HCT116 (cell line): Measurements from ENCODE around the gene TPST1. TPM values are rescaled to one million over a fixed set of nuclear protein-coding genes. Genes with fewer than 3 reads are reported as not detected.

Experiments
- ATAC-seq: fragments of 200-7000 bp; cut with Tn5 transposase; 2 replicates; pipeline ENCODE4 v1.9.1; 2020; ENCODE audit warnings: mild to moderate bottlenecking, moderate library complexity
- BruUV-seq: library from RNA; stranded (reverse); fragments of 400-500 nt; replicated peaks from 2 replicates; lab custom pipeline; 2021; lab: Mats Ljungman, UMichigan
- CTCF ChIA-PET: fragments of 300-600 bp; sonication (Branson Sonifier 250); formaldehyde crosslinking; loops from one replicate; lab custom pipeline; 2021; ENCODE audit warnings: antibody characterized with exemption; lab: Charles Lee
- POLR2A ChIA-PET: fragments of 300-600, 350-600 bp; sonication (Branson Sonifier 250); formaldehyde crosslinking; loops from one replicate; lab custom pipeline; 2021; ENCODE audit warnings: antibody characterized with exemption; lab: Charles Lee
- RAD21 ChIA-PET, 2 experiments: fragments of 300-600 bp; sonication (Branson Sonifier 250); formaldehyde crosslinking; loops; one replicate each; lab custom pipeline; 2023; ENCODE audit warnings: low total read pairs in 2 of 2; ENCODE audit not compliant: uncharacterized antibody in 2 of 2, unreplicated experiment in 2 of 2, low non-redundant PET in 1 of 2; lab: Charles Lee
- DNase-seq: peaks from one replicate; pipeline ENCODE4 v3.0.0-alpha.2; 2010; ENCODE audit warnings: low read depth, low spot score
- H2AFZ ChIP-seq: fragments of 200-600 bp; shearing (Covaris generic), sonication (generic); 2 replicates; pipeline ENCODE4 v1.6.1; 2017; ENCODE audit warnings: low read depth, mixed run types, mixed read lengths, antibody characterized with exemption, low read length; ENCODE audit not compliant: poor library complexity, severe bottlenecking
- H3K27ac ChIP-seq: 2 replicates; pipeline ENCODE4 v1.5.1; 2012; ENCODE audit warnings: low read depth, low read length
- H3K27me3 ChIP-seq: fragments of 200-600 bp; sonication (generic); 2 replicates; pipeline ENCODE4 v1.6.1; 2016; ENCODE audit warnings: mixed run types, low read length, mixed read lengths; ENCODE audit not compliant: insufficient read depth
- H3K36me3 ChIP-seq, 2 experiments: fragments of 200-500 bp in 1 of 2; fragments of 200-600 bp in 1 of 2; sonication (Bioruptor generic) in 1 of 2; sonication (generic) in 1 of 2; 2 replicates each; pipeline versions ENCODE4 v1.5.1 to v1.6.1; 2014 to 2016; ENCODE audit warnings: low read length in 2 of 2, inconsistent platforms in 1 of 2, mixed read lengths in 1 of 2, mixed run types in 1 of 2; ENCODE audit not compliant: insufficient read depth in 2 of 2, control insufficient read depth in 1 of 2
- H3K4me1 ChIP-seq, 2 experiments: fragments of 200-600 bp in 1 of 2; sonication (generic) in 1 of 2; 2 replicates each; pipeline versions ENCODE4 v1.5.1 to v1.6.1; 2012 to 2017; ENCODE audit warnings: low read length in 2 of 2, inconsistent platforms in 1 of 2, mild to moderate bottlenecking in 1 of 2, mixed read lengths in 1 of 2, mixed run types in 1 of 2, moderate library complexity in 1 of 2; ENCODE audit not compliant: insufficient read depth in 2 of 2, control insufficient read depth in 1 of 2
- H3K4me2 ChIP-seq: fragments of 200-600 bp; sonication (generic); 2 replicates; pipeline ENCODE4 v1.6.1; 2017; ENCODE audit warnings: mixed run types, low read length, mixed read lengths
- H3K4me3 ChIP-seq, 2 experiments: fragments of 200-600 bp in 1 of 2; sonication (generic) in 1 of 2; replicated peaks in 1 of 2; 2 replicates each; pipeline ENCODE4 v1.5.1; 2011 to 2016; ENCODE audit warnings: low read length in 2 of 2, control low read depth in 1 of 2, low read depth in 1 of 2, mild to moderate bottlenecking in 1 of 2, mixed read lengths in 1 of 2, mixed run types in 1 of 2
- H3K79me2 ChIP-seq: fragments of 200-600 bp; sonication (generic); 2 replicates; pipeline ENCODE4 v1.6.1; 2017; ENCODE audit warnings: mild to moderate bottlenecking, mixed run types, low read length, moderate library complexity, mixed read lengths; ENCODE audit not compliant: insufficient read depth
- H3K9ac ChIP-seq: fragments of 200-600 bp; sonication (generic); 2 replicates; pipeline ENCODE4 v1.6.1; 2016; ENCODE audit warnings: low read length, mixed read lengths
- H3K9me2 ChIP-seq: fragments of 200-600 bp; sonication (generic), shearing (Covaris generic); 2 replicates; pipeline ENCODE4 v1.6.1; 2017; ENCODE audit warnings: mixed run types, mild to moderate bottlenecking, moderate library complexity; ENCODE audit not compliant: insufficient read depth
- H3K9me3 ChIP-seq, 2 experiments: fragments of 200-500 bp in 1 of 2; fragments of 200-600 bp in 1 of 2; sonication (Bioruptor generic) in 1 of 2; sonication (generic) in 1 of 2; 2 replicates each; pipeline ENCODE4 v1.6.1; 2014 to 2017; ENCODE audit warnings: low read length in 2 of 2, mixed read lengths in 2 of 2, inconsistent platforms in 1 of 2, low read depth in 1 of 2, mild to moderate bottlenecking in 1 of 2, mixed run types in 1 of 2, moderate library complexity in 1 of 2; ENCODE audit not compliant: control insufficient read depth in 1 of 2, insufficient read depth in 1 of 2
- H4K20me1 ChIP-seq: fragments of 200-600 bp; sonication (generic), shearing (Covaris generic); 2 replicates; pipeline ENCODE4 v1.6.1; 2017; ENCODE audit warnings: mixed run types, mild to moderate bottlenecking, moderate library complexity; ENCODE audit not compliant: insufficient read depth
- CBX3 ChIP-seq: IDR thresholded peaks from 2 replicates; pipeline ENCODE4 v1.6.1; 2012; ENCODE audit warnings: low read depth
- ELF1 ChIP-seq: IDR thresholded peaks from 2 replicates; pipeline ENCODE4 v1.6.1; 2012; ENCODE audit warnings: low read depth, borderline replicate concordance
- JUND ChIP-seq: IDR thresholded peaks from 2 replicates; pipeline ENCODE4 v1.6.1; 2012
- RAD21 ChIP-seq: IDR thresholded peaks from 2 replicates; pipeline ENCODE4 v1.6.1; 2012; ENCODE audit warnings: low read depth, mild to moderate bottlenecking
- TCF7L2 ChIP-seq: IDR thresholded peaks from 2 replicates; pipeline ENCODE4 v1.7.0; 2011; ENCODE audit warnings: borderline replicate concordance, inconsistent platforms; ENCODE audit not compliant: insufficient read depth, insufficient read length; ENCODE audit errors: extremely low read depth
- YY1 ChIP-seq: IDR thresholded peaks from 2 replicates; pipeline ENCODE4 v1.6.1; 2011; ENCODE audit warnings: low read length, low read depth, moderate library complexity, mild to moderate bottlenecking; ENCODE audit not compliant: insufficient replicate concordance; ENCODE audit errors: extremely low read depth
- ZFX ChIP-seq: fragments of 450-650 bp; IDR thresholded peaks from 2 replicates; pipeline ENCODE4 v1.6.1; 2017
- ZNF274 ChIP-seq: fragments of 200-500 bp; sonication (Bioruptor generic); IDR thresholded peaks from 2 replicates; pipeline ENCODE4 v1.6.1; 2014; ENCODE audit warnings: mild to moderate bottlenecking, low read depth, low read length, inconsistent platforms
- intact Hi-C: fragments of 100-400 bp; cut with micrococcal nuclease; formaldehyde crosslinking; loops from 2 replicates; pipeline ENCODE4 v1.10.0; 2022
- total RNA-seq: library from RNA; stranded (reverse); gene quantifications from one replicate; pipeline ENCODE4 v1.2.1, GENCODE V29; 2021; ENCODE audit not compliant: unreplicated experiment
- TF ChIP-seq, protein P1 (sequence below): IDR thresholded peaks from 2 replicates; pipeline ENCODE4 v1.6.1; 2012; ENCODE audit warnings: low read depth

TPST1 gene
- total RNA-seq, 1 experiment from 2014 or later = 11.4 TPM

DNA sequence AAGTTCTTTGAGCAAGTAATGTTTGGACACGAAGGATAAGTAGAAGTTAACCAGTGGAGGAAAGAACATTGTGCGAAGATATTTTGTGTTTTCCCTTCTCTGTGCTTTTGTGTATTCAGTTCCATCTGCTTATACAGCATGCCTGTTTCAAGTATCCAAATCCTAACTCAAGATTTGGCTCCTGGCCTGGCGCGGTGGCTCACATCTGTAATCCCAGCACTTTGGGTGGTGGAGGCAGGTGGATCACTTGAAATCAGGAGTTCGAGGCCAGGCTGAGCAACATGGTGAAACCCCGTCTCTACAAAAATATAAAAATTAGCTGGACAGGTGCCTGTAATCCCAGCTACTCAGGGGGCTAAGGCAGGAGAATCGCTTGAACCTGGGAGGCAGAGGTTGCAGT is 40.8 kb upstream of the TPST1 start:
- no peak for DNase-seq
- no peak overlapping the region for H3K4me3 ChIP-seq
- H3K27ac ChIP-seq = no peak overlapping the region
- no peaks in the 10 kb centered on the region for H3K4me1 ChIP-seq
- intact Hi-C loops = no loop called here
- ATAC-seq = no peak
- H3K9me2 ChIP-seq = no peaks in the 10 kb centered on the region
- POLR2A ChIA-PET = no interaction called here
- no peak overlapping the region for H2AFZ ChIP-seq
- TF ChIP-seq RAD21 (no peak), ZFX (no peak), ELF1 (no peak), ZNF274 (no peak), YY1 (no peak), TCF7L2 (no peak), JUND (no peak), CBX3 (no peak)
- TF ChIP-seq, protein P1, sequence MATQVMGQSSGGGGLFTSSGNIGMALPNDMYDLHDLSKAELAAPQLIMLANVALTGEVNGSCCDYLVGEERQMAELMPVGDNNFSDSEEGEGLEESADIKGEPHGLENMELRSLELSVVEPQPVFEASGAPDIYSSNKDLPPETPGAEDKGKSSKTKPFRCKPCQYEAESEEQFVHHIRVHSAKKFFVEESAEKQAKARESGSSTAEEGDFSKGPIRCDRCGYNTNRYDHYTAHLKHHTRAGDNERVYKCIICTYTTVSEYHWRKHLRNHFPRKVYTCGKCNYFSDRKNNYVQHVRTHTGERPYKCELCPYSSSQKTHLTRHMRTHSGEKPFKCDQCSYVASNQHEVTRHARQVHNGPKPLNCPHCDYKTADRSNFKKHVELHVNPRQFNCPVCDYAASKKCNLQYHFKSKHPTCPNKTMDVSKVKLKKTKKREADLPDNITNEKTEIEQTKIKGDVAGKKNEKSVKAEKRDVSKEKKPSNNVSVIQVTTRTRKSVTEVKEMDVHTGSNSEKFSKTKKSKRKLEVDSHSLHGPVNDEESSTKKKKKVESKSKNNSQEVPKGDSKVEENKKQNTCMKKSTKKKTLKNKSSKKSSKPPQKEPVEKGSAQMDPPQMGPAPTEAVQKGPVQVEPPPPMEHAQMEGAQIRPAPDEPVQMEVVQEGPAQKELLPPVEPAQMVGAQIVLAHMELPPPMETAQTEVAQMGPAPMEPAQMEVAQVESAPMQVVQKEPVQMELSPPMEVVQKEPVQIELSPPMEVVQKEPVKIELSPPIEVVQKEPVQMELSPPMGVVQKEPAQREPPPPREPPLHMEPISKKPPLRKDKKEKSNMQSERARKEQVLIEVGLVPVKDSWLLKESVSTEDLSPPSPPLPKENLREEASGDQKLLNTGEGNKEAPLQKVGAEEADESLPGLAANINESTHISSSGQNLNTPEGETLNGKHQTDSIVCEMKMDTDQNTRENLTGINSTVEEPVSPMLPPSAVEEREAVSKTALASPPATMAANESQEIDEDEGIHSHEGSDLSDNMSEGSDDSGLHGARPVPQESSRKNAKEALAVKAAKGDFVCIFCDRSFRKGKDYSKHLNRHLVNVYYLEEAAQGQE = no peak
- H3K9ac ChIP-seq = no peak overlapping the region
- H3K36me3 ChIP-seq = no peaks in the 10 kb centered on the region
- no peaks in the 10 kb centered on the region for H3K9me3 ChIP-seq
- no peak overlapping the region for H3K4me2 ChIP-seq
- no peaks in the 10 kb centered on the region for H4K20me1 ChIP-seq
- no peaks in the 10 kb centered on the region for H3K27me3 ChIP-seq
- H3K79me2 ChIP-seq = no peaks in the 10 kb centered on the region
- BruUV-seq = no TSS peak
- CTCF ChIA-PET = no interaction called here
- RAD21 ChIA-PET = no interaction called here
